Mesendoderm (in vitro differentiated cells): ENCODE results near the gene HEG1.

ENCODE experiments used
- DNase-seq: peaks from one replicate; pipeline ENCODE4 v3.0.0; 2013
- H2AK5ac ChIP-seq: 2 replicates; pipeline ENCODE4 v1.6.1; 2013; ENCODE audit warnings: low read length, inconsistent platforms
- H2BK120ac ChIP-seq: 2 replicates; pipeline ENCODE4 v1.6.1; 2013; ENCODE audit warnings: low read depth, mild to moderate bottlenecking, low read length, moderate library complexity, mixed read lengths
- H2BK15ac ChIP-seq: replicated peaks from 2 replicates; pipeline ENCODE4 v1.6.1; 2013; ENCODE audit warnings: low read depth, mild to moderate bottlenecking, moderate library complexity
- H2BK5ac ChIP-seq: 2 replicates; pipeline ENCODE4 v1.6.1; 2013; ENCODE audit warnings: low read length, inconsistent platforms
- H3K18ac ChIP-seq: 2 replicates; pipeline ENCODE4 v1.6.1; 2013; ENCODE audit warnings: mild to moderate bottlenecking, low read length, mixed read lengths
- H3K23ac ChIP-seq: one replicate; pipeline ENCODE4 v1.6.1; 2013; ENCODE audit warnings: low read length
- H3K27ac ChIP-seq: 2 replicates; pipeline ENCODE4 v1.5.1; 2013; ENCODE audit warnings: low read depth, mild to moderate bottlenecking, inconsistent platforms, low read length, moderate library complexity
- H3K27me3 ChIP-seq: 2 replicates; pipeline ENCODE4 v1.6.1; 2013; ENCODE audit warnings: low read length, control low read depth, mild to moderate bottlenecking, inconsistent platforms; ENCODE audit not compliant: insufficient read depth, poor library complexity
- H3K36me3 ChIP-seq: 2 replicates; pipeline ENCODE4 v1.6.1; 2013; ENCODE audit warnings: low read length, inconsistent platforms; ENCODE audit not compliant: control insufficient read depth, insufficient read depth
- H3K4ac ChIP-seq: one replicate; pipeline ENCODE4 v1.6.1; 2013; ENCODE audit warnings: low read depth, mild to moderate bottlenecking, low read length, moderate library complexity
- H3K4me1 ChIP-seq: 2 replicates; pipeline ENCODE4 v1.6.1; 2013; ENCODE audit warnings: low read depth, low read length, inconsistent platforms; ENCODE audit not compliant: control insufficient read depth
- H3K4me2 ChIP-seq: 2 replicates; pipeline ENCODE4 v1.6.1; 2013; ENCODE audit warnings: low read length
- H3K4me3 ChIP-seq: 2 replicates; pipeline ENCODE4 v1.5.1; 2013; ENCODE audit warnings: mild to moderate bottlenecking, low read length
- H3K56ac ChIP-seq: one replicate; pipeline ENCODE4 v1.6.1; 2013; ENCODE audit warnings: low read length
- H3K79me1 ChIP-seq: 2 replicates; pipeline ENCODE4 v1.6.1; 2013; ENCODE audit warnings: low read length, inconsistent platforms
- H3K79me2 ChIP-seq: 2 replicates; pipeline ENCODE4 v1.6.1; 2013; ENCODE audit warnings: mild to moderate bottlenecking, low read length; ENCODE audit not compliant: control insufficient read depth, insufficient read depth
- H3K9ac ChIP-seq: 2 replicates; pipeline ENCODE4 v1.6.1; 2013; ENCODE audit warnings: low read length, inconsistent platforms
- H4K5ac ChIP-seq: one replicate; pipeline ENCODE4 v1.6.1; 2013; ENCODE audit warnings: low read length
- H4K8ac ChIP-seq: one replicate; pipeline ENCODE4 v1.6.1; 2013; ENCODE audit warnings: low read depth, mild to moderate bottlenecking, control low read depth, low read length, moderate library complexity
- WGBS: extraction: QIAGEN DNeasy Blood & Tissue Kit; methylation state at CpG from one replicate; pipeline ENCODE4 v1.1.7; 2013; ENCODE audit warnings: low lambda C conversion rate, missing lambda C conversion rate; ENCODE audit not compliant: insufficient coverage; ENCODE audit errors: extremely low coverage; 5-methylcytosine and 5-hydroxymethylcytosine counted together

HEG1 gene

DNA sequence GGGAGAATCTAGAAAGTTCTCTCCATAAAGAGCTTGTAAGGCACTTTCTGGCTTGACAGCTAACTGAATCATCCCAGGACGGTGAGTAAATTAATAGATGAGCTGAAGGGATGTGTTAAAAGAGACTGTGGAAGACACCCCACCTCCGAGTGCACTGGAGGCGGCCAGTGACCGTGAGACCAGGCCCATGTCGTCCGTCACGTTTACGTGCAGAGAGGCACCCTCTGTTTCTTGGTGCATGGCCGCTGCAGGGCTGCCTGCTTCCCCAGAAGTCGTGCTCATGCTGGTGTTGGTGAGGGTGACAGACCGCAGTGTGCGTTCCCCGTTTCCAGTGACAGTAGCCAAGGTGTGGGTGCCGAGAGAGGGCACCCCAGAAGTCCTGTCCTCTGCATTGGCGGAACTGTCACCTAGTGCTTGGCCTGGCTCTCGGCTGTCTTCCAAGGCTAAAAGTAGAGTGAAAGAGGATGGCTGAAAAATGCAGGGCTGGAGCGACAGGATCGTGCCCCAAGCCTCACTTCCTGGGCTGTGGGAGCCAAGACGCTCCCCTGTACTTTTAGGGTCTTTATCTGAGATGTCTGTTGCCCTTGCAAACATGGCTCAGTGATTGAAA, 41.1 kb downstream of the HEG1 start:
- no peak overlapping the region for H3K4me2 ChIP-seq
- H3K23ac ChIP-seq: no peak overlapping the region
- no peak overlapping the region for H3K56ac ChIP-seq
- no peak overlapping the region for H2AK5ac ChIP-seq
- H3K79me1 ChIP-seq: peaks cover 7% of the 10 kb centered on the region
- H2BK15ac ChIP-seq: no peak overlapping the region
- H3K36me3 ChIP-seq: peaks cover 27% of the 10 kb centered on the region
- WGBS: no CpG with 5 or more reads among the region's 19 CpGs
- no peak overlapping the region for H3K4me3 ChIP-seq
- H3K27ac ChIP-seq: no peak overlapping the region
- H2BK5ac ChIP-seq: no peak overlapping the region
- H3K27me3 ChIP-seq: no peaks in the 10 kb centered on the region
- H3K9ac ChIP-seq: no peak overlapping the region
- H3K18ac ChIP-seq: no peak overlapping the region
- peaks cover 2% of the 10 kb centered on the region for H3K79me2 ChIP-seq
- no peaks in the 10 kb centered on the region for H3K4me1 ChIP-seq
- H4K5ac ChIP-seq: no peak overlapping the region
- H2BK120ac ChIP-seq: no peak overlapping the region
- no peak overlapping the region for H3K4ac ChIP-seq
- no peak overlapping the region for H4K8ac ChIP-seq
- DNase-seq: no peak

DNA sequence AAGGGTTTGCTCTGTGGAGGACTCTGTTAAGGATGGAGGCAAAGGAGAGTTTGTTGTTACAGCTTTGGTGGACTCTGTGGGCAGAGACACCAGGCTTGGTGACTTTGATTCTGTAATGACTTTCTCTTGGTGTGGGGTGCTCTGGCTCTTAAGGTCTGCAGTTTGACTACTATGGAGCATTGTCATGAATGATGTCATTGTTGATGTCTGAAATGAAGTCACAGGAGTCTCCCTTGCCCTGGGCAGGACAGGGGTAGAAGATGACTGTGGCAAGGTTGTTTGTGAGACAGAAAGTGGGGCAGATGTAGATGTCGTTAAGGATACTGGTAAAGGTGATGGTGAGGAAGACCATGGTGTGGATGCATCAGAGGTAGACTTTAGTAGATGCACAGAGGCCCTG, 42.7 kb downstream of the HEG1 start:
- Histone ChIP-seq H3K4me1 (no peaks in the 10 kb centered on the region), H3K4ac (no peak overlapping the region), H3K79me1 (peaks cover 3% of the 10 kb centered on the region), H3K36me3 (peaks cover 22% of the 10 kb centered on the region), H2BK120ac (no peak overlapping the region), H3K56ac (no peak overlapping the region), H3K18ac (no peak overlapping the region), H3K79me2 (no peaks in the 10 kb centered on the region), H3K27me3 (no peaks in the 10 kb centered on the region), H2AK5ac (no peak overlapping the region), H2BK5ac (no peak overlapping the region), H3K4me2 (no peak overlapping the region), H3K23ac (no peak overlapping the region), H2BK15ac (no peak overlapping the region), H3K27ac (no peak overlapping the region), H4K5ac (no peak overlapping the region), H3K4me3 (no peak overlapping the region), H4K8ac (no peak overlapping the region), H3K9ac (no peak overlapping the region)
- no CpG with 5 or more reads among the region's 1 CpG for WGBS
- no peak for DNase-seq

DNA sequence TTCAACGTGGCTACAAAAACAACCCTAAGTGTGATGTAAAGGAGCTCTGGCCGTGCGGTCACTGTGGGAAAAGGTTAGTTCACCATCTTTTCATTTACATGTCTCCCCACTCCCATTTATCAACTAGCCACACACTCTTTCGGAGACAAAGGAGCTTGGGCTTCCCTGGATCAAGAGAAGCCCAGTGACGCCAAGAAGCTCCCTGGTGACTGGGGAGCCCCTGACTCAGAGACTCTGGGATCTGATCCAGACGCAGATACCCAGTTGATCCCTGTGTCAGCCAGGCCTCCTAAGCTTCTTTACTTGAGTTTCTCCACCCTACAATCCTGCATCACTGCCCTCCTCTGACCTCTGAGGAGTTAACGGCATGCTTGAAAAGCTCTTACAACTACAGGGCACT, 43.9 kb downstream of the HEG1 start:
- Histone ChIP-seq H3K4me1 (no peaks in the 10 kb centered on the region), H4K5ac (no peak overlapping the region), H3K79me1 (peaks cover 3% of the 10 kb centered on the region), H2BK120ac (no peak overlapping the region), H2BK5ac (no peak overlapping the region), H2BK15ac (no peak overlapping the region), H3K56ac (no peak overlapping the region), H3K27me3 (no peaks in the 10 kb centered on the region), H3K23ac (no peak overlapping the region), H3K4me2 (no peak overlapping the region), H3K4me3 (no peak overlapping the region), H2AK5ac (no peak overlapping the region), H4K8ac (no peak overlapping the region), H3K18ac (no peak overlapping the region), H3K36me3 (peaks cover 22% of the 10 kb centered on the region), H3K9ac (no peak overlapping the region), H3K79me2 (no peaks in the 10 kb centered on the region), H3K4ac (no peak overlapping the region), H3K27ac (no peak overlapping the region)
- WGBS: no CpG with 5 or more reads among the region's 7 CpGs
- no peak for DNase-seq

DNA sequence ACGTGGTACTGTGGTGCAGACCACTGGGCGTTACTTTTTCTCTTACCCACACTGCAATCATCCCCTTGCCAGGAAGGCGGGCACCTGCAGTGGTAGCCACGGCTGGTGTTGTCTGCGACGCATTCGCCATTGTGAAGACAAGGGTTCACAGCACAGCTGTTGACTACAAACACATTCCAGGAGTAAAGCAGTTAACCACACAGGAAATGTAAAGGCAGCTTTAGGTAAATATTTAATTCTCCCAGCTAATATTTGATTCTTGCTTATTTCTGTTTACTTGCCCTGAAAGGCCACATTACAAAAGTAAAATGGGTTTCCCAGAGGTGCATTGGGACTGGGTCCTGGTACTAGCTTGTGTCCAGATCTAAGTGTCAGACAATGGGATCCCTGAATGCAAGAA, 45.4 kb downstream of the HEG1 start:
- Histone ChIP-seq H3K79me2 (no peaks in the 10 kb centered on the region), H3K36me3 (peaks cover 25% of the 10 kb centered on the region), H3K4me3 (no peak overlapping the region), H4K5ac (no peak overlapping the region), H3K79me1 (peaks cover 3% of the 10 kb centered on the region), H3K4me1 (no peaks in the 10 kb centered on the region), H3K4ac (no peak overlapping the region), H3K27ac (no peak overlapping the region), H3K18ac (no peak overlapping the region), H2AK5ac (no peak overlapping the region), H3K27me3 (no peaks in the 10 kb centered on the region), H3K4me2 (no peak overlapping the region), H4K8ac (no peak overlapping the region), H3K56ac (no peak overlapping the region), H2BK5ac (no peak overlapping the region), H2BK15ac (no peak overlapping the region), H3K23ac (no peak overlapping the region), H2BK120ac (no peak overlapping the region), H3K9ac (no peak overlapping the region)
- DNase-seq: no peak
- no CpG with 5 or more reads among the region's 7 CpGs for WGBS

DNA sequence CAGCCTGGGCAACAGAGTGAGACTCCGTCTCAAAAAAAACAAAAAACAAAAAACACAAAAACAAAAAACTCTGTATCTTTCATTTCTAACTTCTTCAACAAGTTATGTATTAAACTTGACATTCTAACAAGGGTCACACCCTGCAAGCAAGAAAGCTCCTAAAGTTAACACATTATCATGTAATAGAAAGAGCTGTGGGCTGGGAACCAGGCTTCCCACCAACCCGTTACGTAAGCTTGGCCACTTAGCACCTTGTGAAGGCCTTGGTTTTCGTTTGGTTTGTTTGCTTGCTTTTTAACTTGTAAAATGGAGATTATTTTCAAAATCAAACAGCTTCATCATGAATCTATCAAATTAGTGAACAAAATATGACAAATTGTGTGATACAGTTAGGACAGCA, 47.0 kb downstream of the HEG1 start:
- Histone ChIP-seq H3K79me1 (peaks cover 3% of the 10 kb centered on the region), H3K27ac (no peak overlapping the region), H3K36me3 (peaks cover 28% of the 10 kb centered on the region), H3K4me3 (no peak overlapping the region), H2BK120ac (no peak overlapping the region), H3K4me2 (no peak overlapping the region), H3K9ac (no peak overlapping the region), H3K4me1 (no peaks in the 10 kb centered on the region), H3K79me2 (no peaks in the 10 kb centered on the region), H2BK5ac (no peak overlapping the region), H4K8ac (no peak overlapping the region), H3K56ac (no peak overlapping the region), H4K5ac (no peak overlapping the region), H3K18ac (no peak overlapping the region), H2BK15ac (no peak overlapping the region), H3K27me3 (no peaks in the 10 kb centered on the region), H3K4ac (no peak overlapping the region), H2AK5ac (no peak overlapping the region), H3K23ac (no peak overlapping the region)
- WGBS: no CpG with 5 or more reads among the region's 4 CpGs
- DNase-seq: no peak

DNA sequence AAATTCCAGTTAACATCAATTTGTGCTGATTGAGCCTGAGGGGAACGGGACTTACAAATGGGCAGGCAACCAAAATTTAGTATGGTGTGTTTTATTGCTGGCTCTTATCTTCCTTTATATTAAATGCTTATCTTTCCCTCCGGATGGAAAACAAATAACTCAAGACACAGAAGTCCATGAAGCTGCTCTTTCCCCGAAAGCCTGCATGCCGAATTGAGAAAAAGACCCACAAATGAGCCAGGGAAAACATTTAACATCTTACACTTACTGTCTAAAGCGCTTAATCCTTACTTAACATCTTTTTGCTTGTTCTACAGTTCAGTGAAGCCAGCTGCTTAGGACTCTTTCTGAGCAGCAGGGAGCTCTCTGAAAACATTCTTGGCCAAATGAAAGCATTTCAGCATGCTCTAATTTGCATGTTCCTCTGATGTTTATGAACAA, 49.5 kb downstream of the HEG1 start:
- H2BK15ac ChIP-seq: no peak overlapping the region
- H3K23ac ChIP-seq: no peak overlapping the region
- no peak overlapping the region for H2AK5ac ChIP-seq
- no peak overlapping the region for H3K4ac ChIP-seq
- no peak overlapping the region for H4K5ac ChIP-seq
- H2BK5ac ChIP-seq: no peak overlapping the region
- no peak overlapping the region for H3K9ac ChIP-seq
- H3K27me3 ChIP-seq: no peaks in the 10 kb centered on the region
- no peak overlapping the region for H3K27ac ChIP-seq
- DNase-seq: no peak
- H3K4me1 ChIP-seq: no peaks in the 10 kb centered on the region
- H4K8ac ChIP-seq: no peak overlapping the region
- no peak overlapping the region for H2BK120ac ChIP-seq
- WGBS: no CpG with 5 or more reads among the region's 5 CpGs
- peaks cover 26% of the 10 kb centered on the region for H3K36me3 ChIP-seq
- peaks cover 1% of the 10 kb centered on the region for H3K79me1 ChIP-seq
- no peaks in the 10 kb centered on the region for H3K79me2 ChIP-seq
- no peak overlapping the region for H3K18ac ChIP-seq
- H3K56ac ChIP-seq: no peak overlapping the region
- no peak overlapping the region for H3K4me2 ChIP-seq
- H3K4me3 ChIP-seq: no peak overlapping the region
